Measurements from ENCODE around the gene ATP6V1G3.

- no peak for TF ChIP-seq EZH2phosphoT487 (IDR thresholded peaks at IDR 0.05)
- TF ChIP-seq, protein P1, sequence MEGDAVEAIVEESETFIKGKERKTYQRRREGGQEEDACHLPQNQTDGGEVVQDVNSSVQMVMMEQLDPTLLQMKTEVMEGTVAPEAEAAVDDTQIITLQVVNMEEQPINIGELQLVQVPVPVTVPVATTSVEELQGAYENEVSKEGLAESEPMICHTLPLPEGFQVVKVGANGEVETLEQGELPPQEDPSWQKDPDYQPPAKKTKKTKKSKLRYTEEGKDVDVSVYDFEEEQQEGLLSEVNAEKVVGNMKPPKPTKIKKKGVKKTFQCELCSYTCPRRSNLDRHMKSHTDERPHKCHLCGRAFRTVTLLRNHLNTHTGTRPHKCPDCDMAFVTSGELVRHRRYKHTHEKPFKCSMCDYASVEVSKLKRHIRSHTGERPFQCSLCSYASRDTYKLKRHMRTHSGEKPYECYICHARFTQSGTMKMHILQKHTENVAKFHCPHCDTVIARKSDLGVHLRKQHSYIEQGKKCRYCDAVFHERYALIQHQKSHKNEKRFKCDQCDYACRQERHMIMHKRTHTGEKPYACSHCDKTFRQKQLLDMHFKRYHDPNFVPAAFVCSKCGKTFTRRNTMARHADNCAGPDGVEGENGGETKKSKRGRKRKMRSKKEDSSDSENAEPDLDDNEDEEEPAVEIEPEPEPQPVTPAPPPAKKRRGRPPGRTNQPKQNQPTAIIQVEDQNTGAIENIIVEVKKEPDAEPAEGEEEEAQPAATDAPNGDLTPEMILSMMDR (IDR thresholded peaks at IDR 0.05), result no peak
Observed at GRCh38 chr1:198494658-198495103, 45.8 kb downstream of the ATP6V1G3 start.
